Heart right ventricle (tissue), 16 donors: Measurements from ENCODE around the gene PMEL. TPM values are rescaled to one million over a fixed set of nuclear protein-coding genes. Genes with fewer than 3 reads are reported as not detected.

Experiments used
- ATAC-seq, 8 donors: fragments of 200-7000 bp; cut with Tn5 transposase; one replicate each; pipeline ENCODE4 v1.9.1; 2020; ENCODE audit warnings: mild to moderate bottlenecking in 8 of 8, moderate library complexity in 8 of 8, moderate number of reproducible peaks in 1 of 8
- DNase-seq, 2 donors: peaks; one replicate each; pipeline ENCODE4 v3.0.0-alpha.2; 2020
- H3K27ac ChIP-seq, 10 donors: fragments of 200-600 bp; sonication (generic) in 2 of 10; one replicate each; pipeline versions ENCODE4 v1.5.0 to v1.8.0; 2020 to 2022; ENCODE audit warnings: mild to moderate bottlenecking in 3 of 10
- H3K27me3 ChIP-seq, 7 donors: fragments of 200-600 bp; one replicate each; pipeline ENCODE4 v1.8.0; 2021 to 2022; ENCODE audit warnings: mild to moderate bottlenecking in 2 of 7
- H3K36me3 ChIP-seq, 9 donors: fragments of 200-600 bp; sonication (generic) in 1 of 9; one replicate each; pipeline versions ENCODE4 v1.5.0 to v1.8.0; 2020 to 2022; ENCODE audit warnings: mild to moderate bottlenecking in 2 of 9
- H3K4me1 ChIP-seq, 9 donors: fragments of 200-600 bp; sonication (generic) in 1 of 9; one replicate each; pipeline versions ENCODE4 v1.5.0 to v1.8.0; 2020 to 2022; ENCODE audit warnings: mild to moderate bottlenecking in 4 of 9
- H3K4me3 ChIP-seq, 10 donors: fragments of 200-600 bp; sonication (generic) in 2 of 10; one replicate each; pipeline versions ENCODE4 v1.5.0 to v1.8.0; 2020 to 2022; ENCODE audit warnings: mild to moderate bottlenecking in 7 of 10, moderate library complexity in 2 of 10
- H3K9me3 ChIP-seq, 11 donors: fragments of 200-600 bp in 10 of 11; sonication (generic) in 2 of 11; one replicate each; pipeline versions ENCODE4 v1.5.0 to v1.8.0; 2013 to 2022; ENCODE audit warnings: mild to moderate bottlenecking in 2 of 11, control low read depth in 1 of 11, moderate library complexity in 1 of 11
- WGBS, 2 donors: extraction: QIAGEN DNeasy Blood & Tissue Kit; methylation state at CpG; one replicate each; pipeline ENCODE4 v1.1.7; 2013; ENCODE audit warnings: inconsistent platforms in 1 of 2; 5-methylcytosine and 5-hydroxymethylcytosine counted together
- intact Hi-C, 10 donors: fragments of 100-400 bp; cut with DNase I; formaldehyde crosslinking; loops; one replicate each; pipeline versions ENCODE4 v1.11.1 to v1.14.2; 2022
- polyA plus RNA-seq, 2 donors: library from polyadenylated mRNA; stranded (reverse); fragments of 200-250 nt; gene quantifications; one replicate each; pipeline ENCODE4 v1.2.3, GENCODE V29; 2013
- total RNA-seq, 10 donors: library from RNA; stranded (reverse); fragmentation: NEBNext Ultra II Directional in 3 of 10; extraction: Animal tissue kit (Norgen Biotek cat#: 25700) in 3 of 10; gene quantifications; one replicate each; pipeline versions ENCODE4 v1.2.1 to v1.2.4, GENCODE V29; 2021 to 2023
- TF ChIP-seq, protein P1 (sequence below), 9 donors: fragments of 200-600 bp; sonication (generic) in 2 of 9; IDR thresholded peaks; one replicate each; pipeline versions ENCODE4 v1.5.0 to v1.8.0; 2021 to 2022; ENCODE audit warnings: antibody characterized with exemption in 9 of 9, mild to moderate bottlenecking in 5 of 9, moderate library complexity in 1 of 9
- donor health status: Arrhythmogenic right ventricular cardiomyopathy.
- donor health status: ischemic (EF 13 %, LVEDD 7.1; RV severe dilation, severe dysfunction).
- donor health status: healthy with polysubstance abuse.
- donor health status: DM: no; HTN: yes; CAD: no.
- donor health status: DM: no; HTN: no; CAD: no.
- donor health status: ischemic (EF 25% LVEDD 6.9; RV normal size, moderate dysfunction).
- donor health status: ischemic (EF 25% LVEDD 5.7; RV mildly dilated, moderate dysfunction).
- donor health status: healthy.
- donor health status: DM: yes; HTN: yes; CAD: no.
- donor health status: Ischemic cardiomyopathy.
- donor health status: ischemic (EF 35%, LVEDD 5.7; RV mildly dilated, moderate dysfunction).
- donor health status: nonischemic (EF 11% LVEDD 7.7; RV severe dilation, severe dysfunction).
- donor health status: DM: yes; HTN: yes; CAD: no.
- donor health status: PGD.
- donor health status: ischemic (EF 29% LVEDD 5.4; RV normal size, mild dysfunction).
- donor health status: nonischemic (EF 23%, LVEDD 6.1; RV moderate dilation, normal function).

PMEL gene
- total and polyA plus RNA-seq, 12 donors = 0.26 to 1.3 (median 0.58) TPM

DNA sequence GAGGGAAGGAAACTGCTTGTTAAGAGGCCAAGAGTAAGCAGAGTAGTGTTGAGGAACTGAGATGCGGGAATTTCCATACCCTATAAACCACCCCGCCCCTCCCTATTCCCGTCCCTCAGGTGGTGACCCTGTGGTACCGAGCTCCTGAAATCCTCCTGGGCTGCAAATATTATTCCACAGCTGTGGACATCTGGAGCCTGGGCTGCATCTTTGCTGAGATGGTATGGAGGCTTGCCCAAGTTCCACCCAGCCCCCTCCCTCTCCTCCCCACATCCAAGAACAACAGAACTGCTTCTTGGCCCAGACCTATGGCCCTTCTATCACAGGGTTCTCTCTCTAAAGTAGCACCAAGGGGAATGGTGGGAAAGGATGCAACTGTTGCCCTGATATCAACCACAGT is 3.5 kb upstream of the PMEL start:
- DNase-seq (no peak), ATAC-seq (no peak)
- intact Hi-C loops = no loop called here
- Histone ChIP-seq H3K4me3 (no peak overlapping the region), H3K36me3 (peaks cover 0 to 35% (median 0%) of the 10 kb centered on the region in 9 donors), H3K27me3 (no peaks in the 10 kb centered on the region), H3K9me3 (no peaks in the 10 kb centered on the region), H3K27ac (no peak overlapping the region), H3K4me1 (peaks cover 12 to 30% (median 25%) of the 10 kb centered on the region in 9 donors)
- TF ChIP-seq, protein P1, sequence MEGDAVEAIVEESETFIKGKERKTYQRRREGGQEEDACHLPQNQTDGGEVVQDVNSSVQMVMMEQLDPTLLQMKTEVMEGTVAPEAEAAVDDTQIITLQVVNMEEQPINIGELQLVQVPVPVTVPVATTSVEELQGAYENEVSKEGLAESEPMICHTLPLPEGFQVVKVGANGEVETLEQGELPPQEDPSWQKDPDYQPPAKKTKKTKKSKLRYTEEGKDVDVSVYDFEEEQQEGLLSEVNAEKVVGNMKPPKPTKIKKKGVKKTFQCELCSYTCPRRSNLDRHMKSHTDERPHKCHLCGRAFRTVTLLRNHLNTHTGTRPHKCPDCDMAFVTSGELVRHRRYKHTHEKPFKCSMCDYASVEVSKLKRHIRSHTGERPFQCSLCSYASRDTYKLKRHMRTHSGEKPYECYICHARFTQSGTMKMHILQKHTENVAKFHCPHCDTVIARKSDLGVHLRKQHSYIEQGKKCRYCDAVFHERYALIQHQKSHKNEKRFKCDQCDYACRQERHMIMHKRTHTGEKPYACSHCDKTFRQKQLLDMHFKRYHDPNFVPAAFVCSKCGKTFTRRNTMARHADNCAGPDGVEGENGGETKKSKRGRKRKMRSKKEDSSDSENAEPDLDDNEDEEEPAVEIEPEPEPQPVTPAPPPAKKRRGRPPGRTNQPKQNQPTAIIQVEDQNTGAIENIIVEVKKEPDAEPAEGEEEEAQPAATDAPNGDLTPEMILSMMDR (IDR thresholded peaks at IDR 0.05) = no peak
- WGBS, 2 donors = 85 to 89% methylated on average over 4 of the region's 4 CpGs

DNA sequence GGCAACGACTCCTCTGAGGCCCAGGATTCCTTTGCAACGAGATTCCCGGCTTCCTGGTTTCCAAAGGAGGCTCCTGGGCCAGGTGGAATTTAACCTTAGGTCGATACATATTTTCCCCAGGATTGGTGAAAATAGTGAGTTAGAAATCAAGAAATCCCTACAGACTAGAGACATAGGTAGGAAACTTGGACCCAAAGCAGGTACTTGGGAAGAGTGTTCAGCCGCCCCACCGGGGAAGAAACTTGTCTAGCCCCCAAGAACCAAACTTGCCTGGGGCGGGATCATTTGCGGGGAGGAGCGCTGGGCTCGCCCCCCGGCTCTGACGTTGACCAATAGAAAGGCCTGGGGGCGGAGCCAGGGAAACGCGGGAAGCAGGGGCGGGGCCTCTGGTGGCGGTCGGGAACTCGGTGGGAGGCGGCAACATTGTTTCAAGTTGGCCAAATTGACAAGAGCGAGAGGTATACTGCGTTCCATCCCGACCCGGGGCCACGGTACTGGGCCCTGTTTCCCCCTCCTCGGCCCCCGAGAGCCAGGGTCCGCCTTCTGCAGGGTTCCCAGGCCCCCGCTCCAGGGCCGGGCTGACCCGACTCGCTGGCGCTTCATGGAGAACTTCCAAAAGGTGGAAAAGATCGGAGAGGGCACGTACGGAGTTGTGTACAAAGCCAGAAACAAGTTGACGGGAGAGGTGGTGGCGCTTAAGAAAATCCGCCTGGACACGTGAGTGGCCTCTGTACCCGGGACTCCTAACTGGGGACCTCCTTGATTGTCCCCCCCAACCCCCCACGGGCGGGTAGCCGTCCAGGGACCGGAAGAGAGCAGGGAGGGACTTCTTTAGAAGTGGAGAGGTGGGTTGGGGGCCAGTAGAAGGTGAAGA is 803 bp upstream of the PMEL start, which contains the start of gene CDK2:
CDK2 (plus strand) TSS at position 423 of the 874 bp plus-strand sequence; CDS start at position 602, 179 bp downstream.
- peak; percentile 95 to 99 (median 98) for ATAC-seq
- TF ChIP-seq, protein P1 (IDR thresholded peaks at IDR 0.05) = no peak
- Histone ChIP-seq H3K9me3 (no peaks in the 10 kb centered on the region), H3K27ac (peak within 1 kb of the TSS; percentile 32 to 91 (median 86)), H3K36me3 (peaks cover 0 to 33% (median 0%) of the 10 kb centered on the region in 9 donors), H3K4me1 (peaks cover 11 to 20% (median 15%) of the 10 kb centered on the region in 9 donors), H3K27me3 (no peaks in the 10 kb centered on the region), H3K4me3 (peak within 1 kb of the TSS; percentile 69 to 94 (median 81))
- intact Hi-C loops = no loop called here
- DNase-seq = peak; percentile 95 to 96
- WGBS, 2 donors = 0 to 1% methylated on average over 45 of the region's 45 CpGs

DNA sequence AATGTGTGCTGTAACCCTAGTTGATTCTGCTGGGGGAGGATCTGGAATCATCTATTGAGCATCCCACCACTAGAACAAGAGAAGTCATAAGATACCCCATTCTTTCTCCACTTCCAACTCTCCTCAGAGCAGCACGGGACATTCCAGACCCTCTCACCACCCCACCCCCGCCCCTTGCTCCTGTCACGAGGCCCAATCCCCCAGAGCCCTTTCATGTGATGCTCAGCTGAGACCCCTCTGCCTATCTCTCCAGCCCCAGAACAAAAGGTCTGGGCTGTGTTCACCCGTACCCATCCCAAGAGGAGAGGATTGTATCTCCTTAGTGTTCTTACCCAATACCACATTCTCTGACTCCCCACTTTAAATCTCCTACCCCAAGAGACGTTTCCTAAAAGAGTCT is 602 bp downstream of the PMEL start:
- DNase-seq (no peak), ATAC-seq (no peak)
- Histone ChIP-seq H3K4me3 (no peak overlapping the region), H3K9me3 (no peaks in the 10 kb centered on the region), H3K27me3 (no peaks in the 10 kb centered on the region), H3K4me1 (peaks cover 11 to 20% (median 15%) of the 10 kb centered on the region in 9 donors), H3K36me3 (peaks cover 0 to 19% (median 0%) of the 10 kb centered on the region in 9 donors), H3K27ac (no peak overlapping the region)
- intact Hi-C loops = no loop called here
- TF ChIP-seq, protein P1 (IDR thresholded peaks at IDR 0.05) = no peak
- WGBS, 2 donors = 60 to 70% methylated on average over 5 of the region's 5 CpGs

DNA sequence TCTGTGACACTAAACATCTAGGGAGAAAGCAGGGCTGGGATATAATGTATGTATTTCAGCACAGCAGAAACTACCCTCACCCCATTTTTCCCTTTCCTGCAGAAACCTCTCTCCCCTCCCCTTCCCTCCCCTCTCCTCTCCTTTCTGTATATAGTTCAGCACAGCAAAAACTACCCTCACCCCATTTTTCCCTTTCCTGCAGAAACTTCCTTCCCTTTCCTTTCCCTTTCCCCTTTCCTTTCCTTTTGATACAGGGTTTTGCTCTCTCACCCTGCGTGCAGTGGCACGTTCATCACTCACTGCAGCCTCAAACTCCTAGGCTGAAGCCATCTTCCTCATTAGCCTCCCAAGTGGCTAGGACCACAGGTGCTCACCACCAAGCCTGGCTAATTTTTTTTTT is 2.1 kb downstream of the PMEL start:
- H3K4me3 ChIP-seq = no peak overlapping the region
- DNase-seq (no peak), ATAC-seq (no peak)
- H3K27me3 ChIP-seq = no peaks in the 10 kb centered on the region
- no peaks in the 10 kb centered on the region for H3K9me3 ChIP-seq
- H3K27ac ChIP-seq = no peak overlapping the region
- intact Hi-C loops = no loop called here
- H3K36me3 ChIP-seq = peaks cover 0 to 5% (median 0%) of the 10 kb centered on the region in 9 donors
- WGBS, 2 donors = 77 to 78% methylated on average over 2 of the region's 2 CpGs
- TF ChIP-seq, protein P1 (IDR thresholded peaks at IDR 0.05) = no peak
- peaks cover 11 to 20% (median 15%) of the 10 kb centered on the region in 9 donors for H3K4me1 ChIP-seq
